ENCODE data around the gene BTBD3.

Gene BTBD3

GRCh38 chr20:11920083-11920482, 2.4 kb downstream of the BTBD3 start:
- H3K9me3 ChIP-seq (replicated peaks in 1 of 2; ENCODE audit: control insufficient read depth in 2 of 2, insufficient read depth in 1 of 2, low read depth in 1 of 2, low read length in 2 of 2) = peaks cover 0 to 2% of the 10 kb centered on the region in 2 donors
- peaks cover 4 to 11% of the 10 kb centered on the region in 2 donors for H3K4me1 ChIP-seq (ENCODE audit: control insufficient read depth in 2 of 2, insufficient read depth in 1 of 2, low read depth in 1 of 2, low read length in 2 of 2)
- no peak overlapping the region for H2BK15ac ChIP-seq (ENCODE audit: low read length)
- no peaks in the 10 kb centered on the region for H3K27me3 ChIP-seq (ENCODE audit: control insufficient read depth in 3 of 3, insufficient read depth in 3 of 3, low read depth in 1 of 3, low read length in 3 of 3)
- H3K36me3 ChIP-seq (replicated peaks in 1 of 2; ENCODE audit: control insufficient read depth in 2 of 2, insufficient read depth in 2 of 2, low read length in 2 of 2) = peaks cover 19 to 62% of the 10 kb centered on the region in 2 donors
- no peak overlapping the region for H3K27ac ChIP-seq (replicated peaks; ENCODE audit: low read length)
- H3K4me2 ChIP-seq (ENCODE audit: insufficient read depth, low read length, poor library complexity, severe bottlenecking) = no peak overlapping the region
- no peak overlapping the region for H2AK5ac ChIP-seq (ENCODE audit: low read depth, low read length)
- WGBS, 2 donors (ENCODE audit: extremely low coverage in 2 of 2, insufficient read length in 2 of 2, insufficient replicate concordance in 1 of 2) = no CpG with 5 or more reads among the region's 1 CpG
- H3K14ac ChIP-seq (ENCODE audit: low read length) = no peak overlapping the region
- H2BK5ac ChIP-seq (ENCODE audit: low read length) = no peak overlapping the region
- H2AFZ ChIP-seq (ENCODE audit: low read length) = no peak overlapping the region
- H4K8ac ChIP-seq (ENCODE audit: low read depth, low read length) = no peak overlapping the region
- no peak overlapping the region for H2BK12ac ChIP-seq (ENCODE audit: low read length)
- H3K23ac ChIP-seq (ENCODE audit: low read depth, low read length, poor library complexity) = no peak overlapping the region
- H3K4ac ChIP-seq (ENCODE audit: low read length) = no peak overlapping the region
- no peak overlapping the region for H3K18ac ChIP-seq (ENCODE audit: low read length)
- H4K91ac ChIP-seq (ENCODE audit: low read depth, low read length, poor library complexity) = no peak overlapping the region
- H3K79me1 ChIP-seq (ENCODE audit: low read depth, low read length) = peaks cover 1% of the 10 kb centered on the region
- H3K4me3 ChIP-seq (ENCODE audit: low read length in 2 of 2) = no peak overlapping the region
- no peak overlapping the region for H2BK120ac ChIP-seq (ENCODE audit: low read depth, low read length)
- no peak for DNase-seq (ENCODE audit: low spot score)
- no peak overlapping the region for H3K9ac ChIP-seq (ENCODE audit: low read depth, low read length, poor library complexity)

- no peak overlapping the region for H3K23ac ChIP-seq (ENCODE audit: low read depth, low read length, poor library complexity)
- H2BK12ac ChIP-seq (ENCODE audit: low read length) = no peak overlapping the region
- H2AK5ac ChIP-seq (ENCODE audit: low read depth, low read length) = no peak overlapping the region
- H3K18ac ChIP-seq (ENCODE audit: low read length) = no peak overlapping the region
- no peak overlapping the region for H3K4ac ChIP-seq (ENCODE audit: low read length)
- H3K4me2 ChIP-seq (ENCODE audit: insufficient read depth, low read length, poor library complexity, severe bottlenecking) = no peak overlapping the region
- H3K27me3 ChIP-seq (ENCODE audit: control insufficient read depth in 3 of 3, insufficient read depth in 3 of 3, low read depth in 1 of 3, low read length in 3 of 3) = no peaks in the 10 kb centered on the region
- peaks cover 0 to 3% of the 10 kb centered on the region in 2 donors for H3K9me3 ChIP-seq (replicated peaks in 1 of 2; ENCODE audit: control insufficient read depth in 2 of 2, insufficient read depth in 1 of 2, low read depth in 1 of 2, low read length in 2 of 2)
- H2BK5ac ChIP-seq (ENCODE audit: low read length) = no peak overlapping the region
- no peak overlapping the region for H4K91ac ChIP-seq (ENCODE audit: low read depth, low read length, poor library complexity)
- H3K9ac ChIP-seq (ENCODE audit: low read depth, low read length, poor library complexity) = no peak overlapping the region
- H3K79me1 ChIP-seq (ENCODE audit: low read depth, low read length) = peaks cover 3% of the 10 kb centered on the region
- no peak overlapping the region for H2AFZ ChIP-seq (ENCODE audit: low read length)
- H3K4me1 ChIP-seq (ENCODE audit: control insufficient read depth in 2 of 2, insufficient read depth in 1 of 2, low read depth in 1 of 2, low read length in 2 of 2) = peaks cover 5 to 11% of the 10 kb centered on the region in 2 donors
- no peak overlapping the region for H2BK15ac ChIP-seq (ENCODE audit: low read length)
- no CpG with 5 or more reads among the region's 6 CpGs for WGBS, 2 donors (ENCODE audit: extremely low coverage in 2 of 2, insufficient read length in 2 of 2, insufficient replicate concordance in 1 of 2)
- H3K14ac ChIP-seq (ENCODE audit: low read length) = no peak overlapping the region
- H2BK120ac ChIP-seq (ENCODE audit: low read depth, low read length) = no peak overlapping the region
- H3K27ac ChIP-seq (replicated peaks; ENCODE audit: low read length) = no peak overlapping the region
- DNase-seq (ENCODE audit: low spot score) = no peak
- no peak overlapping the region for H3K4me3 ChIP-seq (ENCODE audit: low read length in 2 of 2)
- peaks cover 20 to 72% of the 10 kb centered on the region in 2 donors for H3K36me3 ChIP-seq (replicated peaks in 1 of 2; ENCODE audit: control insufficient read depth in 2 of 2, insufficient read depth in 2 of 2, low read length in 2 of 2)
- H4K8ac ChIP-seq (ENCODE audit: low read depth, low read length) = no peak overlapping the region
Measured at GRCh38 chr20:11921321-11921720, 3.6 kb downstream of the BTBD3 start.

- Histone ChIP-seq H2AFZ (ENCODE audit: low read length) (no peak overlapping the region), H2BK120ac (ENCODE audit: low read depth, low read length) (no peak overlapping the region), H3K79me1 (ENCODE audit: low read depth, low read length) (peaks cover 3% of the 10 kb centered on the region), H3K27ac (replicated peaks; ENCODE audit: low read length) (no peak overlapping the region), H3K9ac (ENCODE audit: low read depth, low read length, poor library complexity) (no peak overlapping the region), H4K8ac (ENCODE audit: low read depth, low read length) (no peak overlapping the region), H3K27me3 (ENCODE audit: control insufficient read depth in 3 of 3, insufficient read depth in 3 of 3, low read depth in 1 of 3, low read length in 3 of 3) (no peaks in the 10 kb centered on the region), H3K4me3 (ENCODE audit: low read length in 2 of 2) (no peak overlapping the region), H3K18ac (ENCODE audit: low read length) (no peak overlapping the region), H4K91ac (ENCODE audit: low read depth, low read length, poor library complexity) (no peak overlapping the region), H3K36me3 (replicated peaks in 1 of 2; ENCODE audit: control insufficient read depth in 2 of 2, insufficient read depth in 2 of 2, low read length in 2 of 2) (peaks cover 23 to 84% of the 10 kb centered on the region in 2 donors), H3K23ac (ENCODE audit: low read depth, low read length, poor library complexity) (no peak overlapping the region), H3K4me1 (ENCODE audit: control insufficient read depth in 2 of 2, insufficient read depth in 1 of 2, low read depth in 1 of 2, low read length in 2 of 2) (peaks cover 5 to 11% of the 10 kb centered on the region in 2 donors), H3K9me3 (replicated peaks in 1 of 2; ENCODE audit: control insufficient read depth in 2 of 2, insufficient read depth in 1 of 2, low read depth in 1 of 2, low read length in 2 of 2) (peaks cover 0 to 3% of the 10 kb centered on the region in 2 donors), H2BK15ac (ENCODE audit: low read length) (no peak overlapping the region), H2AK5ac (ENCODE audit: low read depth, low read length) (no peak overlapping the region), H2BK12ac (ENCODE audit: low read length) (no peak overlapping the region), H3K4ac (ENCODE audit: low read length) (no peak overlapping the region), H3K4me2 (ENCODE audit: insufficient read depth, low read length, poor library complexity, severe bottlenecking) (no peak overlapping the region), H2BK5ac (ENCODE audit: low read length) (no peak overlapping the region), H3K14ac (ENCODE audit: low read length) (no peak overlapping the region)
- no peak for DNase-seq (ENCODE audit: low spot score)
- WGBS, 2 donors (ENCODE audit: extremely low coverage in 2 of 2, insufficient read length in 2 of 2, insufficient replicate concordance in 1 of 2) = no CpG with 5 or more reads among the region's 4 CpGs
Measured at GRCh38 chr20:11922561-11922960, 4.9 kb downstream of the BTBD3 start.

GRCh38 chr20:11924923-11925322, 7.2 kb downstream of the BTBD3 start:
- Histone ChIP-seq H3K4me1 (ENCODE audit: control insufficient read depth in 2 of 2, insufficient read depth in 1 of 2, low read depth in 1 of 2, low read length in 2 of 2) (peaks cover 0 to 2% of the 10 kb centered on the region in 2 donors), H3K18ac (ENCODE audit: low read length) (peak overlapping the region; percentile 70), H3K14ac (ENCODE audit: low read length) (peak overlapping the region; percentile 17), H3K27ac (replicated peaks; ENCODE audit: low read length) (no peak overlapping the region), H3K9me3 (replicated peaks in 1 of 2; ENCODE audit: control insufficient read depth in 2 of 2, insufficient read depth in 1 of 2, low read depth in 1 of 2, low read length in 2 of 2) (peaks cover 0 to 3% of the 10 kb centered on the region in 2 donors), H3K27me3 (ENCODE audit: control insufficient read depth in 3 of 3, insufficient read depth in 3 of 3, low read depth in 1 of 3, low read length in 3 of 3) (no peaks in the 10 kb centered on the region), H2BK15ac (ENCODE audit: low read length) (no peak overlapping the region), H2BK120ac (ENCODE audit: low read depth, low read length) (no peak overlapping the region), H3K4me2 (ENCODE audit: insufficient read depth, low read length, poor library complexity, severe bottlenecking) (no peak overlapping the region), H4K8ac (ENCODE audit: low read depth, low read length) (no peak overlapping the region), H2AK5ac (ENCODE audit: low read depth, low read length) (no peak overlapping the region), H3K79me1 (ENCODE audit: low read depth, low read length) (peaks cover 3% of the 10 kb centered on the region), H2AFZ (ENCODE audit: low read length) (no peak overlapping the region), H3K36me3 (replicated peaks in 1 of 2; ENCODE audit: control insufficient read depth in 2 of 2, insufficient read depth in 2 of 2, low read length in 2 of 2) (peaks cover 23 to 93% of the 10 kb centered on the region in 2 donors), H3K4me3 (ENCODE audit: low read length in 2 of 2) (no peak overlapping the region), H2BK5ac (ENCODE audit: low read length) (no peak overlapping the region), H2BK12ac (ENCODE audit: low read length) (no peak overlapping the region), H3K23ac (ENCODE audit: low read depth, low read length, poor library complexity) (peak overlapping the region; percentile 86), H3K4ac (ENCODE audit: low read length) (no peak overlapping the region), H3K9ac (ENCODE audit: low read depth, low read length, poor library complexity) (no peak overlapping the region), H4K91ac (ENCODE audit: low read depth, low read length, poor library complexity) (peak overlapping the region; percentile 15)
- no CpG with 5 or more reads among the region's 6 CpGs for WGBS, 2 donors (ENCODE audit: extremely low coverage in 2 of 2, insufficient read length in 2 of 2, insufficient replicate concordance in 1 of 2)
- no peak for DNase-seq (ENCODE audit: low spot score)

Data from neuronal stem cell (in vitro differentiated cells).